ENCODE results near the gene GALNT9.

The GALNT9 gene

GRCh38 chr12:132166801-132167591 is 162.4 kb downstream of the GALNT9 start:
- no peak for FAIRE-seq

- FAIRE-seq, result no peak
Measured at GRCh38 chr12:132166093-132166492, 163.3 kb downstream of the GALNT9 start.

GRCh38 chr12:132165584-132165983 is 163.8 kb downstream of the GALNT9 start:
- no peak for FAIRE-seq

- no peak for FAIRE-seq
Measured at GRCh38 chr12:132164426-132164825, 165.0 kb downstream of the GALNT9 start.

- no peak for FAIRE-seq
Measured at GRCh38 chr12:132163911-132164288, 165.5 kb downstream of the GALNT9 start.

GRCh38 chr12:132163041-132163910 is 166.1 kb downstream of the GALNT9 start:
- no peak for FAIRE-seq

GRCh38 chr12:132162508-132163031 is 166.8 kb downstream of the GALNT9 start:
- no peak for FAIRE-seq

GRCh38 chr12:132161796-132162507 is 167.4 kb downstream of the GALNT9 start:
- FAIRE-seq, result no peak

GRCh38 chr12:132161036-132161781 is 168.2 kb downstream of the GALNT9 start:
- no peak for FAIRE-seq

GRCh38 chr12:132160601-132161035 is 168.8 kb downstream of the GALNT9 start:
- FAIRE-seq, result no peak

GRCh38 chr12:132160016-132160415 is 169.4 kb downstream of the GALNT9 start:
- no peak for FAIRE-seq

- no peak for FAIRE-seq
Measured at GRCh38 chr12:132159555-132160003, 169.8 kb downstream of the GALNT9 start.

- FAIRE-seq, result no peak
Measured at GRCh38 chr12:132158677-132159554, 170.5 kb downstream of the GALNT9 start.

- FAIRE-seq, result no peak
Measured at GRCh38 chr12:132157733-132158409, 171.5 kb downstream of the GALNT9 start.

- FAIRE-seq, result no peak
Measured at GRCh38 chr12:132156573-132157325, 172.6 kb downstream of the GALNT9 start.

GRCh38 chr12:132155771-132156572 is 173.4 kb downstream of the GALNT9 start:
- FAIRE-seq, result no peak

GRCh38 chr12:132154941-132155770 is 174.2 kb downstream of the GALNT9 start:
- FAIRE-seq, result no peak

- no peak for FAIRE-seq
Measured at GRCh38 chr12:132154341-132154761, 175.0 kb downstream of the GALNT9 start.
